Left ventricle myocardium superior (tissue), 1 donor: ENCODE data around the gene TP53BP1. TPM values are rescaled to one million over a fixed set of nuclear protein-coding genes. Genes with fewer than 3 reads are reported as not detected.

Source experiments
- ATAC-seq: fragments of 200-7000 bp; cut with Tn5 transposase; one replicate; pipeline ENCODE4 v1.9.1; 2020; ENCODE audit warnings: mild to moderate bottlenecking, moderate library complexity
- DNase-seq: peaks from one replicate; pipeline ENCODE4 v3.0.0-alpha.2; 2020
- intact Hi-C: fragments of 100-400 bp; cut with micrococcal nuclease; formaldehyde crosslinking; loops from one replicate; pipeline ENCODE4 v1.11.0; 2022
- total RNA-seq: library from RNA; stranded (reverse); fragmentation: NEBNext Ultra II Directional; extraction: Animal tissue kit (Norgen Biotek cat#: 25700); gene quantifications from one replicate; pipeline ENCODE4 v1.2.1, GENCODE V29; 2021
- donor health status: DM: no; HTN: yes; CAD: no; lungs with severe emphysema.

The TP53BP1 gene
- total RNA-seq, 1 donor from 2014 or later: 25.3 TPM

DNA sequence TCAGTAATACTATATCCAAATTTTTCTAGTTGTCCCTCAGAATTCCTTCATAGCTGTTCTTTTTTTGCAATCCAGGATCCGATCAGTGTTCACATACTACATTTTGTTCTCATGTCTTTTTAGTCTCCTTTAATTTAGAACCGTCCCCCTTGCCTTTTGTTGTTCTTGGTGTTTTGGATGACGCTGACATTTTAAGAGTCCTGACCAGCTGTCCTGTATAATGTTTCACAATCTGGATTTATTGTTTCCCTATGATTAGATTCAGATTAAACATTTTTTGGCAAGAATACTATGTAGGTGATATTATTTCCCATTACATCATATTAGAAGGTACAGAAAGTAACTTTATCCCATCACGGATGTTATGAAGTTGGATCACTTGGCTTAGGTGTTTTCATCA is 110.6 kb downstream of the TP53BP1 start:
- DNase-seq (no peak), ATAC-seq (no peak)
- intact Hi-C loops: no loop called here

DNA sequence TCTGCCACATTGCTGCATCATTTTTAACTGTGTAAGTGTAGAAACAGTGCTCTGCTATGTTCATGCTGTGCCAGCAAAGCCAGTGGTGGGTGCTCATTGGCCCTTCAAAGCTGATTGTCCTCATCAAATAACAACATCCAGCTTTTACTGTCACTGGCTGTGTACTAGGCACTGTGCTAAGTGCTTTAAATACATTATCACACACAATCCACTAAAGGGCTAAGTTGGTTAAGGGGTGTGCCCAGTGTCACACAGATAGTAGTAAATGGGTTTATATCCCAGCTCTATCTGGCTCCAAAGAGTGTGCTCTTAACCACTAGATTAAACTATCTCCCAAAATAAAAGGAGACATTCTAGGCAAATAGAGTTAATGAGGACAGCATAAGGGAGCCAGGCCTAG is 114.4 kb downstream of the TP53BP1 start:
- intact Hi-C loops: no loop called here
- ATAC-seq (no peak), DNase-seq (no peak)

DNA sequence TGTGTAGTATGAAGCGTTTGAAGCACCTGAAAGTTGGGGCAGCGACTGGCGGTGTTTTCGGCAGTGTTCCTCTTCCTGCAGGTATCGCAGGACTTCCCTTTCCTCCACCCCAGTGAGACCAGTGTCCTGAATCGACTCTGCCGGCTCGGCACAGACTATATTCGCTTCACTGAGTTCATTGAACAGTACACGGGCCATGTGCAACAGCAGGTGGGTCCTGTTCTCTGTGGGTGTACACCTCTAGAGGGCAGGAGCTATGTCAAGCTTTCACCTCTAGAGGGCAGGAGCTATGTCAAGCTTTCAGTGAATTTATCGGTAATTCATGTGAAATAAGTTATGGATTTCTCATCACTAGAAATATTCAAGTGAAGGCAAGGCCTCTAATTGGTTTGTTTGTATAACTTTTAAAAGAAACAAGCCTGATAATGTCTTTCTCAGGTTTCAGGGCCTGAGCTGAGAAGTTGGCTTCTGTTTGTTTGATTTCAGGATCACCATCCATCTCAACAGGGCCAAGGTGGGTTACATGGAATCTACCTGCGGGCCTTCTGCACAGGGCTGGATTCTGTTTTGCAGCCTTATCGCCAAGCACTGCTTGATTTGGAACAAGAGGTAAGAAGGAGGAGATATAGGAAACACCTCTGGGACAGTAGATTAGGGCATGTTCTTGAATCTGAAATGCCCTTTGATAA is 116.8 kb downstream of the TP53BP1 start:
- DNase-seq: no peak
- intact Hi-C loops: no loop called here
- ATAC-seq: peak; percentile 28

DNA sequence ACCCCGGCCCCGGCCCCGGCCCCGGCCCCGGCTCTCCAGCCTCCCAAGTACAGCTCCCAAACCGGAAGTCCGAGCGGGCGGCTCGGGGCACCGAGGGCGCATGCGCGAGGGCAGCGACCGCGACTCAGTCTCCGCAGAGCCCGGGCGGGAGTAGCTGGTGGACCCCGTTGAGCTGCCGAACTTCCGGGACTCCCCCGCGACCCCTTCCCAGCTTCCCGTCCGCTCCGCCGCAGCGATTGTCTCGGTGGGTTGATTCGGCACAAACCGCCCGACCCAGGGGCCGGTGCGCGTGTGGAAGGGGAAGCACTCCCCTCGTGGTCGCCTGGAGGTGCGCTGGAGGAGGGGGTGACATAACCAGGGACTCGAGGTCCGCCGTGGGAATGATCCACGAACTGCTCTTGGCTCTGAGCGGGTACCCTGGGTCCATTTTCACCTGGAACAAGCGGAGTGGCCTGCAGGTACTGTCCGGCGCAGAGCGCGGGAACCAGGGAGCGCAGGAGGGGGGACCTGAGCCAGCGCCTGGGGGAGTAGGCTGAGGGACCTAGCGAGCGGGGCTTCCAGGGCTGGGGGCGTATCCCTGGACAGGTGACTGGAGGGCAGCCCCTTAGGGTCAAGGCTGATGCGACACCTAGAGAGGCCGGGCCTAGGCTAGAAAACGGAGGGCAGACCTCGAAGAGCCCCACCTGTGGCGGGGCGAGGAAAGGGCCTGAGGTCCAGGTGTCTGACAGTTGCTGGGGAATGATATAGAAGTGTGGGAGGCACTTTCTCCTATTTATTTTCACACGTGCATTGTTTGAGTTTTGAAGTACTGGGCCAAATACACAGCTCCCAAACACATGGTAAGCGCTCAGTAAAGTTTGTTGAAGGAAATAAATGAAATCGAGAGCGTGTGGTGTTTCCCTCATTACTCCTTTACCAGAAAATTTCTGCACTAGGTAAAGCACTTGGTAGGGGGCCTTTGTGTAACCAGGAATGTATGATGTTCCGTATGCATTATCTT is 121.7 kb downstream of the TP53BP1 start, which contains the start of the genes TUBGCP4 and ZSCAN29:
Gene TUBGCP4 (plus strand): TSS at position 127 of the 1,000 bp plus-strand sequence. CDS start 254 bp downstream, at position 381.
Gene ZSCAN29 (minus strand): TSS at position 69 of the 1,000 bp plus-strand sequence. CDS start 1,130 bp downstream, outside the sequence.
- ATAC-seq (peak; percentile 98), DNase-seq (peak; percentile 89)
- intact Hi-C loops: no loop called here

DNA sequence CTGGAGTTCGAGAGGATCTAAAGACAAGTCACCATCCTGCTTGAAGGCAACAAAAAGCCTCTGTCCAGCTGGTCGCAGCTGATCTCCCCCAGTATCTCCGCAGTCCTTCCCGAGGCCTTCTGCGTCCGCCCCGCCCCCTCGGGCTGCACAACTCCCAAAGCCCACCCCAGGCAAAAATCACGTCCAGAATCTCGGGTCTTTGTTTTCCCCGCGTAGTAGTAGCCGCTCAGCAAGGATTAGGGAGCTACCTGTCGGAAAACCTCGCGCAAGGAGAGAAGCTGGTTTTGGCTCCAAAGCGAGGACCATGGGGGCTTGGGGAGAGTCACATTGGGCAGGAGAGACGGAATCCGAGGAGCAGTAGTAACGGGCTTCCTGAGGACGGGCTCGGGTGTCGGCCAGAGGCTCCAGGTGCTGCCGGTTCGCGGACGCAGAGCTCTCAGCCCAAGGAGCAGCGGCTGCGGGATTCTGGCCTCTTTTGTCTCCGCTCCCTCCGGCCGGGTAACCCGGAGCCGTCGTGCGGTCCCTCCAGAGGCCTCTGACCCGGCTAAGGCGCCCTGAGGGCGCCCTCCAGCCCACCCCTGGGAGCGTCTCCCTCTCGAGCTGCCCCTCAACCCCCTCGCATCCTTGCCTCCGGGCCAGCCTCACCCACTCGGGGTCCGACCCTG is 122.5 kb downstream of the TP53BP1 start:
- DNase-seq (peak; percentile 27), ATAC-seq (peak; percentile 77)
- intact Hi-C loops: no loop called here

DNA sequence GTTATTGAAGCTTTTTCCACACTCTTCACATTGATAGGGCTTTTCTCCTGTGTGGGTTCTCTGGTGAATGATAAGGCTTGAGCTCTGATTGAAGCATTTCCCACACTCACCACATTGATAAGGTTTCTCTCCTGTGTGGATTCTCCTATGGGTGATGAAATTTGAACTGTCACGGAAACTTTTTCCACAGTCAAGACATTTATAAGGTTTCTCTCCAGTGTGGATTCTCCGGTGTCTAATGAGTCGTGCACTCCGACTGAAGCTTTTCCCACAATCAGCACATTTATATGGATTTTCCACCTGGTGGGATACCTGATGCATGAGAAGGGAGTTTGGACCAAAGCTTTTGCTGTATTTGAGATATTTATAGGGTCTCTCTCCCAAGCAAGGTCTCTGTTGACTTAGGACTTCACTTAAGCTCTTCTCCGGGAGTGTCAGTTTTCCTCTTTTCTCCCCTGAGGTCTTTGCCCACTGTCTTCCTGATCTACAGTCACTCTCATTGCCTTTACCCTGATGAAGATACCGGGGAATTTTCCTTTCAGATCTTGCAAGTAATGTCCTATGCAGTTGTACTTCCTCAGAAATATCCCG is 131.5 kb downstream of the TP53BP1 start:
- intact Hi-C loops: no loop called here
- DNase-seq (no peak), ATAC-seq (no peak)

DNA sequence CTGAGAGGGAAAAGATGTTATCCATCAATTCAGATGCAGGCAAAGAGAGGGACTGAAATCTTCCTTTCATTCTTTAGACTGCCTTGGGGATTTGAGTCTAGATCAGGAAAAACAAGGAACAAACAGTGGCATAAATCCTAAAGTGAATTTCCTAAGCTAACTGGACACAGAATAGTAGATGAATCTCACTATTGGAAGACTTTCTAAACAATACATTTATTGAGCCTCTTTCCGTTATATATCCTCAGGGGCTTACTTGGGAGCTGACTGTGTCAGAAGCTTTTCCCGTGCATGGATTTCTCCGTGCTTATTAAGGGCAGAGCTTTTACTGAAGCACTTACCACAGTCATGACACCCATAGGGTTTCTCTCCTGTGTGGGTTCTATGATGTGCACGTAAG is 132.1 kb downstream of the TP53BP1 start:
- intact Hi-C loops: no loop called here
- ATAC-seq (no peak), DNase-seq (no peak)

Other genes starting within 250 kb of the TP53BP1 start
- gene TGM5, start 226.2 kb downstream of the TP53BP1 start, total RNA-seq: not detected
- not detected for gene TGM7, start 190.9 kb downstream of the TP53BP1 start, total RNA-seq
- gene LCMT2, start 162.6 kb downstream of the TP53BP1 start, total RNA-seq: 4.4 TPM
- 11.6 TPM for gene ZSCAN29, start 122.1 kb downstream of the TP53BP1 start, total RNA-seq
- 13.0 TPM for gene TUBGCP4, start 122.1 kb downstream of the TP53BP1 start, total RNA-seq
- gene MAP1A, start 24.5 kb upstream of the TP53BP1 start, total RNA-seq: 13.0 TPM
- gene PPIP5K1, start 97.1 kb upstream of the TP53BP1 start, total RNA-seq: 11.3 TPM
- 0.25 TPM for gene CKMT1B, start 100.9 kb upstream of the TP53BP1 start, total RNA-seq
- not detected for gene STRC, start 125.6 kb upstream of the TP53BP1 start, total RNA-seq
- 0.82 TPM for gene CATSPER2, start 155.7 kb upstream of the TP53BP1 start, total RNA-seq
- gene CKMT1A, start 200.7 kb upstream of the TP53BP1 start, total RNA-seq: 0.22 TPM